ENCODE measurements around the gene CDKN1C.
"Not testable (repeated sequence)": the region's sequence is repeated elsewhere in the genome, so short reads cannot be mapped to it uniquely, and the experiment has no call there.

Gene CDKN1C

DNA sequence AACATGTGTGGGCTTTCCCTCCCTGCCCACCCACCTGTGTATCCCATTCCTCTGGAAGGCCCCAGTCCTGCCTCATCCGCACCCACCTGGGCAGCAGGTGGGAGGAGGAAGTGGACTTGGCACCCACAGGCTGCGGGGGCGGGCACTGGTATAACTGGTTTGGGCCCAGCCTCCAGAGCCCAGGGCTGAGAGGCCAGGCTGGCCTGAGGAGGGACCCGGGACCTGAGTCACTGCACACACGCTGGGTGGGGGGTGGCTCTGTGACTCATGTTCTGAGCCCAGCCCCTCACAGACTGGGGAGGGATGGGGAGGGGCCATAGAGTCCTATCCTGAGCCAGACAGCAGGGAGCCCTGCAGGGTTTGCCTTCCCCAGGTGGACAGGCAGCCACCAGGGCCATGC, 26.9 kb upstream of the CDKN1C start:
- H3K4me3 ChIP-seq (ENCODE audit: control insufficient read depth, low read depth, low read length) = no peak overlapping the region
- TF ChIP-seq, protein P1, sequence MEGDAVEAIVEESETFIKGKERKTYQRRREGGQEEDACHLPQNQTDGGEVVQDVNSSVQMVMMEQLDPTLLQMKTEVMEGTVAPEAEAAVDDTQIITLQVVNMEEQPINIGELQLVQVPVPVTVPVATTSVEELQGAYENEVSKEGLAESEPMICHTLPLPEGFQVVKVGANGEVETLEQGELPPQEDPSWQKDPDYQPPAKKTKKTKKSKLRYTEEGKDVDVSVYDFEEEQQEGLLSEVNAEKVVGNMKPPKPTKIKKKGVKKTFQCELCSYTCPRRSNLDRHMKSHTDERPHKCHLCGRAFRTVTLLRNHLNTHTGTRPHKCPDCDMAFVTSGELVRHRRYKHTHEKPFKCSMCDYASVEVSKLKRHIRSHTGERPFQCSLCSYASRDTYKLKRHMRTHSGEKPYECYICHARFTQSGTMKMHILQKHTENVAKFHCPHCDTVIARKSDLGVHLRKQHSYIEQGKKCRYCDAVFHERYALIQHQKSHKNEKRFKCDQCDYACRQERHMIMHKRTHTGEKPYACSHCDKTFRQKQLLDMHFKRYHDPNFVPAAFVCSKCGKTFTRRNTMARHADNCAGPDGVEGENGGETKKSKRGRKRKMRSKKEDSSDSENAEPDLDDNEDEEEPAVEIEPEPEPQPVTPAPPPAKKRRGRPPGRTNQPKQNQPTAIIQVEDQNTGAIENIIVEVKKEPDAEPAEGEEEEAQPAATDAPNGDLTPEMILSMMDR (conservative IDR thresholded peaks at IDR 0.05; ENCODE audit: control insufficient read depth, insufficient read depth, low read depth, low read length) = no peak
- peak; percentile 75 for DNase-seq (ENCODE audit: low read depth)

DNA sequence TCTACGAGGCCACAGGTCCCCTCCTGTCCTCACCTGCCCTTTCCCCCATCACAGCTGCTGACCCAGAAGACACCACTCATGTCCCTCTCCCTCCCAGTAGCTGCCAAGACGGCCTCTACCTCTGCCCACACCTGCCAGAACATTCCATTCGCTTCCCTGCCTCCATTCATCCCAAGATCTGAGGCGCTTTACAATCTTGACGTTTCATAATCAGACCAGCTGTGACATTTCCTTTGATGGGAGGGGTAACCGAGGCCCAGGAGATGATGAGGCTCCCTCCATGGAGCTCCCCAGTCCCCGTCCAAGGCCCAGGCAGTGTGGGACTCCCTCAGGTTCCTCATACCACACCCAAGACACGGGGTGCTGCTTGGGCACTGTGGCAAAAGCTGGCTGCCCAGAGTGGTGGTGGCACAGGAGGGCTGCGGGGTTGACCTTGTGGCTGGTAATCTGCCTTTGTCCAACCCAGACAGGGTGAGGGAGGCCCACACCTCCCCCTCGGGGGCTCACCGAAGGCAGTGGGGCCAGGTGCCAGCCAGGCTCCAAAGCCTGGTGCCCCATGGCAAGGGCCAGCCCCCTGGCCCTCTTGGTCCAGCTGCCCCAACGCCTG, 26.3 kb upstream of the CDKN1C start:
- no peak for DNase-seq (ENCODE audit: low read depth)
- TF ChIP-seq, protein P1 (conservative IDR thresholded peaks at IDR 0.05; ENCODE audit: control insufficient read depth, insufficient read depth, low read depth, low read length) = no peak
- no peak overlapping the region for H3K4me3 ChIP-seq (ENCODE audit: control insufficient read depth, low read depth, low read length)

DNA sequence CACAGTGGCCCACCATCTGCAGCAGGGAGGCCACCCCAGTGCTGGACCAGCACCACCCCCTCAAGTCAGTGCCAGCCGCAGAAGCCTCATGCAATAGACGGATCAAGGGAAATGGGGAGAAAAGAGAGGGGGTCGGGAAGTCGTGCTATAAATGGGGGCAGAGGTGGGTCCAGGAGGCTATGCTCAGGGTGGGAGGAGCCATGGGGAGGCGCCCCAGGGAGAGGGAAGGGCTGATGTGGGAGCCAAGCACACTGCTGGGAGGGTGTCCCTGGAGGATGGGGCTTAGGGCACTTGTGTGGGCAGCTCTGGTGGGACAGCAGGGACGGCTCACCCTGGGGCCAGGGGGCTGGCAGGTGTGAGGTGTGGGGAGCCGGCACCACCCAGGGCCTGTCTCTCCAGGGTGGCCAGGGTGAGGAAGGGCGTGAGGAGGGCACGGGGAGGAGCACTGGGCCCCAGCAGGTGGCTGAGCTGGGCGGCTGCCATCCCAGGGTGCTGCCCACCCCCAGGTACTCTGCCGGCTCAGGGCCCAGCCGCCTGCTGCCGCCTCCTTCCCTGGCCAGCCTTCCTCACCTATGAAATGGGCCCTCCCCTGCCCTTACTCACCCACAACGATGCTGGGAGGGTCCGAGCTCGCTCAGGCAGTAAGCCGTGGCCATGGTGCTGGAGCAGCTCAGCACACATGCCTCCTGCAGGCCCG, 25.7 kb upstream of the CDKN1C start:
- no peak for DNase-seq (ENCODE audit: low read depth)
- H3K4me3 ChIP-seq (ENCODE audit: control insufficient read depth, low read depth, low read length) = no peak overlapping the region
- TF ChIP-seq, protein P1 (conservative IDR thresholded peaks at IDR 0.05; ENCODE audit: control insufficient read depth, insufficient read depth, low read depth, low read length) = no peak

DNA sequence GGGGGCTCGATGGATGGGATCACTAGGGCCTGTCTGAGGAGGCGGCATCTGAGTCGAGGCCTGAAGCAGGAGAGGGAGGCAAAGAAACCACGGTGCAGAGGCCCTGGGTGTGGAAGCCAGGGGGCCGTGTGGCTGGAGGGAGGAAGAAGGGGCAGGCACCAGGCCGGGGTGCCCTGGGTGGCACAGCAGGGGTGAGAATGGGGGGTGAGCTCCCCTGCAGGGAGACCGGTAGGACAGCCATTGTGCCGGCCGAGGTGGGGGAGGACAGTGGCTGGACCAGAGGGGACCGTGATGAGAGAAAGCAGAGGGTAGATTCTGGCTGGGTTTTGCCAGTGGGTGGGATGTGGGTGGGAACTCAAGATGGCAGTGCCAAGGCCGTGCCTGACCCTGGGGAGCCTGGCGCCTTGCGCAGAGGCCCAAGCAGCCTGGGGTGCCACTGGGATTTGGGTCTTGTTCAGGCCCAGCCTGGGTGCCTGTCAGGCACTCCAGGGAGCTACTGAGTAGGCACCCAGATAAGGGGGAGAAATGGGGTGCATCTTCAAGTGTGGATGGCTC, 24.9 kb upstream of the CDKN1C start:
- no peak for DNase-seq (ENCODE audit: low read depth)
- no peak overlapping the region for H3K4me3 ChIP-seq (ENCODE audit: control insufficient read depth, low read depth, low read length)
- TF ChIP-seq, protein P1 (conservative IDR thresholded peaks at IDR 0.05; ENCODE audit: control insufficient read depth, insufficient read depth, low read depth, low read length) = no peak

DNA sequence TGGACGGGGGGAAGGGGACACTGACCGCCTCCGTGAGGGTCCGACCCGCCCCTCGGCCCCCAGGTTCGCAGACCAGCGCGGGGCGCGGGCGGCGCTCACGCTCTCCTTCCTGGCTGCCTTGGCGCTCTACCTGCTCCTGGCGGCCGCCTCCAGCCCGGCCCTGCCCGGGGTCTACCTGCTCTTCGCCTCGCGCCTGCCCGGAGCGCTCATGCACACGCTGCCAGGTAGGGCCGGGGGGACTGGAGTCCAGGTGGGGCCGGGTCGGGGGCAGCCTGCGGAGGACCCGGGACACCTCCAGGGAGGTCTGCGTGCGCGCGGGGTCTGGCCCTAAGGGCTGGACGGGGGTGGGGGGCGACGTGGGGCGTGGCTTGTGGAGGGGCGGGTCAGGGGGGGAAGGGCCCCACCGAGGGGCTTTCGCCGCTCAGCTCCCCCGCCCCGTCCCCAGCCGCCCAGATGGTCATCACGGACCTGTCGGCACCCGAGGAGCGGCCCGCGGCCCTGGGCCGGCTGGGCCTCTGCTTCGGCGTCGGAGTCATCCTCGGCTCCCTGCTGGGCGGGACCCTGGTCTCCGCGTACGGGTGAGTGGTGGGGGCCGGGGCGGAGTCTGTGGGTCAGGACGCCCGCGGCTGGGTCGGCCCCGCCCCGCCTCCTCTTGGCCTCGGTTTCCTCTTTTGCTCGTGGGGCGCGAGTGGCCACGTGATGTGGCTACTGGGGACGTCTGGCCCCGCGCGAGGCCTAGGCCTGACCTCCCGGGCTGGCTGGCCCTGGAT, 23.7 kb upstream of the CDKN1C start:
- H3K4me3 ChIP-seq (ENCODE audit: control insufficient read depth, low read depth, low read length) = no peak overlapping the region
- DNase-seq (ENCODE audit: low read depth) = no peak
- TF ChIP-seq, protein P1 (conservative IDR thresholded peaks at IDR 0.05; ENCODE audit: control insufficient read depth, insufficient read depth, low read depth, low read length) = no peak

DNA sequence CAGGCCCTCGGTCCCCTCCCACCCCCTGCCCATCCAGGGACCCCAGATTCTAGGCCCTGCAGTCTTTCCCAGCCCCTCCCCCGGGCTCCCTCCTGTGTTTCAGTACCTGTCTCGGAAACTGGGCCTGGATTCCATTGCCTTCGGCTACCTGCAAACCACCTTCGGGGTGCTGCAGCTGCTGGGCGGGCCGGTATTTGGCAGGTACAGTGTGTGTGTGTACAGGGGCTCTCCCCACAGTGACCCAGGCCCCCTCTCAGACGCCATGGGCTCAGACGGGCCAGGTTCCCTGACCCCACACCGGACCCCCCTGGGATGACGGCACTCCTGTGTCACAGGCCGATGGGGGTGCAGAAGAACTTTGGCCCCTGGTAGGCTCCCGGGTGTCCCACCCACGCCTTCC, 22.6 kb upstream of the CDKN1C start:
- no peak for DNase-seq (ENCODE audit: low read depth)
- no peak overlapping the region for H3K4me3 ChIP-seq (ENCODE audit: control insufficient read depth, low read depth, low read length)
- TF ChIP-seq, protein P1 (conservative IDR thresholded peaks at IDR 0.05; ENCODE audit: control insufficient read depth, insufficient read depth, low read depth, low read length) = no peak

DNA sequence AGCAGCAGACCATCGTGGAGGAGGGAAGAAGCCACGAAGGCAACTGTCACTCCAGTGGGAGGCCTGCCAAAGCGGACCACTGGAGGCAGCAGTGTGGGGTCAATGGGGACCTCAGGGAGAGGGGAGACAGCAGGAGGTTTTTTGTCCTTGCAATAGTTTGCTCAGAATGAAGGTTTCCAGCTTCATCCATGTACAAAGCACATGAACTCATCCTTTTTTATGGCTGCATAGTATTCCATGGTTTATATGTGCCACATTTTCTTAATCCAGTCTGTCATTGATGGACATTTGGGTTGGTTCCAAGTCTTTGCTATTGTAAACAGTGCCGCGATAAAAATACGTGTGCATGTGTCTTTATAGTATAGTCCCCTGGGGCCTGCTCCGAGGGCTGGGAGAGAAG, 19.7 kb upstream of the CDKN1C start:
- not testable (repeated sequence) for DNase-seq (ENCODE audit: low read depth); H3K4me3 ChIP-seq (ENCODE audit: control insufficient read depth, low read depth, low read length)

All from fibroblast of mammary gland (primary cell).